Body of pancreas (tissue), 4 donors: ENCODE data around the gene CDH12.
"Not testable (repeated sequence)": the region's sequence is repeated elsewhere in the genome, so short reads cannot be mapped to it uniquely, and the experiment has no call there.

Experiments used
- CTCF ChIP-seq, 7 experiments: fragments of 450-650 bp in 4 of 7; fragments of 200-600 bp in 3 of 7; sonication (generic) in 3 of 7; IDR thresholded peaks; one replicate each; pipeline ENCODE4 v1.5.1; 2016 to 2019; ENCODE audit warnings: antibody characterized with exemption in 7 of 7
- POLR2A ChIP-seq, 3 donors: fragments of 450-650 bp; IDR thresholded peaks; one replicate each; pipeline ENCODE4 v1.6.1; 2016; ENCODE audit warnings: antibody characterized with exemption in 3 of 3, mild to moderate bottlenecking in 2 of 3

GRCh38 chr5:22139662-22140300 is 713.4 kb downstream of the CDH12 start:
- TF ChIP-seq CTCF, POLR2A (IDR thresholded peaks at IDR 0.05): not testable (repeated sequence)
